SK-N-SH (cell line): ENCODE measurements around the gene NCF2.

ENCODE experiments used
- CTCF ChIP-seq: fragments of 200-600 bp; sonication (generic); IDR thresholded peaks from 2 replicates; pipeline ENCODE4 v1.6.1; 2017; ENCODE audit warnings: antibody characterized with exemption, mild to moderate bottlenecking, moderate library complexity
- EP300 ChIP-seq, 2 experiments: IDR thresholded peaks; 2 replicates each; pipeline versions ENCODE4 v1.4.0 to v1.6.1; 2012; ENCODE audit warnings: borderline replicate concordance in 1 of 2, low read depth in 1 of 2, low read length in 1 of 2
- FOXM1 ChIP-seq: IDR thresholded peaks from 2 replicates; pipeline ENCODE4 v1.4.0; 2012; ENCODE audit warnings: low read depth, mild to moderate bottlenecking
- MAX ChIP-seq: IDR thresholded peaks from 2 replicates; pipeline ENCODE4 v1.4.0; 2012; ENCODE audit warnings: low read depth
- RAD21 ChIP-seq: IDR thresholded peaks from 2 replicates; pipeline ENCODE4 v1.6.1; 2012; ENCODE audit warnings: mild to moderate bottlenecking, low read length
- RFX5 ChIP-seq: IDR thresholded peaks from 2 replicates; pipeline ENCODE4 v1.6.1; 2012; ENCODE audit warnings: mild to moderate bottlenecking, improper control_type of control experiment, low read length
- RXRA ChIP-seq: IDR thresholded peaks from 2 replicates; pipeline ENCODE4 v1.4.0; 2012; ENCODE audit warnings: low read depth, mild to moderate bottlenecking, borderline replicate concordance
- TAF1 ChIP-seq: IDR thresholded peaks from 2 replicates; pipeline ENCODE4 v1.6.1; 2012; ENCODE audit warnings: low read depth, mild to moderate bottlenecking, low read length, moderate library complexity, borderline replicate concordance
- TCF12 ChIP-seq: IDR thresholded peaks from 2 replicates; pipeline ENCODE4 v1.4.0; 2012

GRCh38 chr1:183559061-183559460 lies 31.2 kb downstream of the NCF2 start:
- TF ChIP-seq RAD21 (no peak), FOXM1 (no peak), CTCF (no peak), TAF1 (no peak), RFX5 (no peak), MAX (no peak), TCF12 (no peak), RXRA (no peak), EP300 (IDR thresholded peaks at IDR 0.05; ENCODE audit: borderline replicate concordance in 1 of 2, low read depth in 1 of 2, low read length in 1 of 2) (no peak)
